Measurements from ENCODE around the gene MYLK.
"Not testable (repeated sequence)": the region's sequence is repeated elsewhere in the genome, so short reads cannot be mapped to it uniquely, and the experiment has no call there.

The MYLK gene

GRCh38 chr3:123745184-123745855 is 138.8 kb downstream of the MYLK start:
- no peak for DNase-seq

GRCh38 chr3:123744064-123744463 is 140.1 kb downstream of the MYLK start:
- no peak for DNase-seq

- DNase-seq, result peak; percentile 70
These were observed 141.0 kb downstream of the MYLK start for GRCh38 chr3:123743121-123743520.

- peak; percentile 48 for DNase-seq
These were observed 143.1 kb downstream of the MYLK start for GRCh38 chr3:123741041-123741511.

- no peak for DNase-seq
These were observed 143.7 kb downstream of the MYLK start for GRCh38 chr3:123740391-123740822.

GRCh38 chr3:123739754-123740153 is 144.4 kb downstream of the MYLK start:
- peak; percentile 85 for DNase-seq

GRCh38 chr3:123739106-123739505 is 145.0 kb downstream of the MYLK start:
- no peak for DNase-seq

GRCh38 chr3:123738522-123738921 is 145.6 kb downstream of the MYLK start:
- DNase-seq, result not testable (repeated sequence)

GRCh38 chr3:123737168-123737567 is 147.0 kb downstream of the MYLK start:
- DNase-seq, result no peak

- no peak for DNase-seq
These were observed 148.7 kb downstream of the MYLK start for GRCh38 chr3:123735456-123735855.

- peak; percentile 38 for DNase-seq
These were observed 149.6 kb downstream of the MYLK start for GRCh38 chr3:123734527-123734902.

- peak; percentile 95 for DNase-seq
These were observed 150.2 kb downstream of the MYLK start for GRCh38 chr3:123733805-123734526.

- DNase-seq, result no peak
These were observed 150.8 kb downstream of the MYLK start for GRCh38 chr3:123733341-123733740.

GRCh38 chr3:123732447-123732846 is 151.7 kb downstream of the MYLK start:
- DNase-seq, result peak; percentile 69

- DNase-seq, result no peak
These were observed 153.3 kb downstream of the MYLK start for GRCh38 chr3:123730829-123731228.

- no peak for DNase-seq
These were observed 155.1 kb downstream of the MYLK start for GRCh38 chr3:123728991-123729390.

GRCh38 chr3:123728014-123728413 is 156.1 kb downstream of the MYLK start:
- DNase-seq, result no peak

GRCh38 chr3:123725652-123726400 is 158.3 kb downstream of the MYLK start:
- no peak for DNase-seq

GRCh38 chr3:123724306-123724705 is 159.8 kb downstream of the MYLK start:
- DNase-seq, result peak; percentile 37

- peak; percentile 81 for DNase-seq
These were observed 160.5 kb downstream of the MYLK start for GRCh38 chr3:123723522-123724168.

GRCh38 chr3:123723070-123723469 is 161.1 kb downstream of the MYLK start:
- no peak for DNase-seq

- no peak for DNase-seq
These were observed 161.7 kb downstream of the MYLK start for GRCh38 chr3:123722456-123722855.

- DNase-seq, result no peak
These were observed 162.1 kb downstream of the MYLK start for GRCh38 chr3:123722021-123722420.

All from fibroblast of skin of abdomen (primary cell).